SK-N-MC (cell line): ENCODE results near the gene CDC42.

Experiments used
- DNase-seq: peaks from one replicate; pipeline ENCODE4 v3.0.0-alpha.2; 2011; ENCODE audit warnings: low read depth, low spot score
- H3K27ac ChIP-seq: fragments of 200-600 bp; sonication (generic); 2 replicates; pipeline ENCODE4 v1.5.1; 2016; ENCODE audit warnings: mixed run types
- H3K36me3 ChIP-seq: fragments of 200-600 bp; sonication (generic); 2 replicates; pipeline ENCODE4 v1.6.1; 2017; ENCODE audit warnings: antibody characterized with exemption, low read length, mixed read lengths; ENCODE audit not compliant: insufficient read depth
- H3K4me3 ChIP-seq: fragments of 200-600 bp; sonication (generic); 2 replicates; pipeline ENCODE4 v1.5.1; 2016
- H3K9ac ChIP-seq: fragments of 200-600 bp; sonication (generic); 2 replicates; pipeline ENCODE4 v1.8.0; 2017; ENCODE audit warnings: mixed run types, mixed read lengths; ENCODE audit not compliant: insufficient read length
- H3K9me3 ChIP-seq: fragments of 200-600 bp; sonication (generic); 2 replicates; pipeline ENCODE4 v1.6.1; 2017; ENCODE audit warnings: low read depth, mild to moderate bottlenecking, antibody characterized with exemption, low read length, moderate library complexity, mixed read lengths
- EZH2 ChIP-seq: fragments of 200-600 bp; sonication (generic); IDR thresholded peaks from one replicate; pipeline ENCODE4 v1.6.1; 2017; ENCODE audit warnings: antibody characterized with exemption
- FOXP2 ChIP-seq: optimal IDR thresholded peaks from 2 replicates; pipeline ENCODE3; 2011; ENCODE audit warnings: mild to moderate bottlenecking, moderate library complexity; ENCODE audit not compliant: insufficient read depth; ENCODE audit errors: extremely low read length, control extremely low read depth
- POLR2AphosphoS5 ChIP-seq: IDR thresholded peaks from 2 replicates; pipeline ENCODE4 v1.6.1; 2012; ENCODE audit warnings: mild to moderate bottlenecking, low read depth, low read length, borderline replicate concordance

The CDC42 gene

DNA sequence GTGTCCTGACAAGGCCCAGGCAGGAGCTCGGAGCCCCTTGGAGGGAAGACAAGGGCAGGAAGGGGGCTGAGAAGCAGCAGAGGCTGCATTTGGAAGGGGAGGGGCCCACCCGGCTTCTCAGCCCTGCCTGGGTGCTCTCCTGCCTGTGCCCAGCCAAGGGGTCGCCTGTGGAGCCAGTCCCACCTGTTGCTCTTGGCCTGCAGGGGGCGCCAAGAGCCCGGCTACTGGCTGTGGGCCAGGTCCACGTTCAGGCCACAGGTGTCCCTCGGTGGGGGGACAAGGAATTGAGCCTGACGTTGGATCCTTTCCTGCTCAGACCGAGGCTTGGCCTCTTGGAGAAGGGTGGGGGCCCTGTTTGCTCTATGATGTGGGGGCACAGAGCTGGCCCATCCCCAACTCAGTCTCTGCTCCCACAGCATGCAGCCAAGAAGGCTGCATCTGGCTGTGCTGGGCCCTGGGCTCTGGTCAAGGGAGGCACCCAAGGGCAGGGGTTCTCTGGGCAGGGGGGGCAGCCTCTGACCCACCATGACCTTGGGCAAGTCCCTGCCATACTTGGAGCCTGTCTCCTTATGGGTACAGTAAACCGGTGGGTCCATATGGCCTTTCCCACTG lies 79.5 kb downstream of the CDC42 start:
- Histone ChIP-seq H3K4me3 (no peak overlapping the region), H3K36me3 (no peaks in the 10 kb centered on the region), H3K9me3 (no peaks in the 10 kb centered on the region), H3K9ac (no peak overlapping the region), H3K27ac (no peak overlapping the region)
- TF ChIP-seq FOXP2 (no peak), EZH2 (no peak), POLR2AphosphoS5 (no peak)
- no peak for DNase-seq

DNA sequence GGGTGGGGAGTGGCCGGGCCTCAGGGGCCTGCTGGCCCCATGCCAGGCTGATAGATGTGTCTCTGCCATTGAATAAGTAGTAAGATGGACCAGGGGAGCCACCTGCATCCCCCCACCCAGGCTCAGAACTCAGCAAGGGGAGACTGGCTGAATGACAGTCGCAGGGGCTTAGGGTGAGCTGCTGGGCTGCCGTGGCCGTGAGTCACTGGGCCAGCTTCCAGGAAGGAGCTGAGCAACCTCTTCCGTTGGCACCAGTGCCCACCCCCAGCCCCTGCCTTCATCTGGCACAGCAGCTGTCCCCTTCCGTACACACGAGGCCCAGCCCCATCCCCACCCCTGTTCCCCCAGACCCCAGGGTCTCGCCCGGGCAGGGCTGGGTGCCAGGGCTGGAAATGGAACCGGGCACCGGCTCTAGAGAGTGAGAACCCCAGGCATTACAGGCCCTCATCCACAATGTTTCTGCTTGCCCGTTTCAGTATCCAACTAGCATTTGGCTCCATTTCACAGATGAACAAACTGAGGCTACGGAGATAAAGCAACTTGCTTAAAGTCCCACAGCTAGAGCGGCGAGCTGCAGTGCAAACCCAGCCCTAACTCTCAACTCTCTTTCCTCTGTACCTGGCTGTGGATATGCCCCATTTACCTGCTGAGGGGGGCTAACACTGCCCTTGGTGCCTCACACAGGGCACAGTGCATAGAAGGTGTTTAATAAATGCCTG lies 80.2 kb downstream of the CDC42 start:
- H3K9ac ChIP-seq, result no peak overlapping the region
- no peaks in the 10 kb centered on the region for H3K9me3 ChIP-seq
- TF ChIP-seq POLR2AphosphoS5, result no peak
- TF ChIP-seq FOXP2, result no peak
- no peak for TF ChIP-seq EZH2
- no peak overlapping the region for H3K27ac ChIP-seq
- H3K4me3 ChIP-seq, result no peak overlapping the region
- no peak for DNase-seq
- H3K36me3 ChIP-seq, result no peaks in the 10 kb centered on the region

GRCh38 chr1:22133247-22133930 lies 80.9 kb downstream of the CDC42 start:
- Histone ChIP-seq H3K4me3 (no peak overlapping the region), H3K9me3 (no peaks in the 10 kb centered on the region), H3K36me3 (no peaks in the 10 kb centered on the region), H3K9ac (no peak overlapping the region), H3K27ac (no peak overlapping the region)
- DNase-seq, result no peak
- TF ChIP-seq POLR2AphosphoS5, result no peak
- TF ChIP-seq FOXP2, result no peak
- no peak for TF ChIP-seq EZH2

DNA sequence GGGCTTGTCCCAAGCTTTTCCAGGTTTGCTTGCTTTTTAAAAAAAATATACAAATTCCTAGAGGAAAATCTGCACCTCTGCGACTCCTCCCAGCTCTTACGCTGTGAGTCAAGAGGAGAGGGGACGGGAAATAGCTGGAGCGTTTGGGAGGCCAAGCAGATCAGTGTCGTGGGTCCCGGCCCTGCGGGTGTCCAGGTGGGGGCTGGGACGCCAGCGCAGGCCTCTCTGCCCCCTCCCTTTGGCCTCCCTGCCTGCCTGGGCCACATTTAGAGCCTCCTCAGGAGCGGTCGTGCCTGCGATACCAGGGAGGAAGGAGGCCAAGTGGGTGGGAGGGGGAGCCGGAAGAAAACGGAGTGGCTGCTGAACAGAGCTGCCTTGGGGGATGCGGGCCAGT lies 81.4 kb downstream of the CDC42 start:
- Histone ChIP-seq H3K36me3 (no peaks in the 10 kb centered on the region), H3K27ac (no peak overlapping the region), H3K9ac (no peak overlapping the region), H3K4me3 (no peak overlapping the region), H3K9me3 (no peaks in the 10 kb centered on the region)
- DNase-seq, result no peak
- TF ChIP-seq FOXP2, result no peak
- no peak for TF ChIP-seq EZH2
- no peak for TF ChIP-seq POLR2AphosphoS5

DNA sequence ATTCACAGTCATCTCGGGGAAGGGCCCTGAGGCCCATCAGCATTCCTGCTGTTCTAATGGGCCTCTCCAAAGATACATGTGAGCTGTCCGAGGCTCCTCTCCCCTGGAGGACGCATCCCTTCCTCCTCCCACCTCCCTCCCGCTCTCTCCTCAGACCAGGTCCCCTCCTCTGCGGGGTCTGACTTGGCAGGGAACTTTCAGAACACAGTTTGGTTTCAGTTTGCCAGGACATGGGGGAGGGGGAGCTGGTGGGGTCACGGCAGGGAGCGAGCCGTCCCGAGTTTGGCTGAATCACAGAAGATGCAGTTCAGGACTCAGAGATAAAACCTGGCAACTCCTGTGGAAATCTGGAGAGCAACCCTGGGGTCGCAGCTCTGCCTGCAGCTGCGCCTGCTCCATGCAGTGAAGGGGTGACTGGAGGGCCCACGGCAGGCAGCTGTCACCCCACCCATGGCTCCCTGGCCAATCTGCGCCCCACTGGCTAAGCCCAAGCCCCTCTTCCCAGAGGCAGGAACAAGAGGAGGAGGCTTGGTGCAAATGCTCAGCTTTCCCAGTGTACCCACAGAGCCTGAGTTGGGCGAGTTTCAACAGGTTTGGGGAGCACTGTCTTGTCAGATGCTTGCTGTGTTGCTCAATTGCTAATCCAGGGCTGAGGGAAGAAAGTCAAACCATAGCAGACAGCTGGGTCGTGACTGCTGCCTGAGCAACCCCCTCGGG lies 84.7 kb downstream of the CDC42 start:
- no peak overlapping the region for H3K27ac ChIP-seq
- DNase-seq, result no peak
- H3K9me3 ChIP-seq, result no peaks in the 10 kb centered on the region
- no peaks in the 10 kb centered on the region for H3K36me3 ChIP-seq
- H3K9ac ChIP-seq, result no peak overlapping the region
- no peak overlapping the region for H3K4me3 ChIP-seq
- no peak for TF ChIP-seq EZH2
- no peak for TF ChIP-seq FOXP2
- no peak for TF ChIP-seq POLR2AphosphoS5

DNA sequence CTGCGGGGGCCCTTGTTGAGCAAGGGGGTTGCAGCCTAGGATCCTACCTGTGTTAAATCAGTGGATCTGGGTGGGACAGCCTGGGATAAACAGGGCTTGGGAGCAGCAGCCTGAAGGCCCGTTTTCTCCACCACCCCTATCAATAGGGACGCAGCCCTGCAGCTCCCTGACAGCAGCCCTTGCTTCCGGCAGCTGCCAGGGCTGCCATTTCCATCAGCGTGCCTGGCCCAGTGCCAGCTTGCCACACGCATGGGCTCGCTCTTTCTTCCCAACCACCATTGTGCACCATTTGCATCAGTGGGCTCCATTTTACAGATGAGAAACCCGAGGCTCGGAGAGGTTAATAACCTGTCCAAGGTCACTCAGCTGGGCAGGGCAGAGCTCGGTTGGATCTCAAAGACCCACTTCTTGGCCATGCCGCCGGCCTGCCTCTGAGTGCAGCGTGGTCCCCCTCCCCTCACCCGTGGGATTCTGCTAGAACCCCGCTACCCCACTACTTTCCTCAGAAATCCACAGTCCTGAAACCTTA lies 86.6 kb downstream of the CDC42 start:
- Histone ChIP-seq H3K36me3 (no peaks in the 10 kb centered on the region), H3K4me3 (no peak overlapping the region), H3K27ac (no peak overlapping the region), H3K9ac (no peak overlapping the region), H3K9me3 (no peaks in the 10 kb centered on the region)
- DNase-seq, result no peak
- TF ChIP-seq POLR2AphosphoS5 (no peak), EZH2 (no peak), FOXP2 (no peak)

DNA sequence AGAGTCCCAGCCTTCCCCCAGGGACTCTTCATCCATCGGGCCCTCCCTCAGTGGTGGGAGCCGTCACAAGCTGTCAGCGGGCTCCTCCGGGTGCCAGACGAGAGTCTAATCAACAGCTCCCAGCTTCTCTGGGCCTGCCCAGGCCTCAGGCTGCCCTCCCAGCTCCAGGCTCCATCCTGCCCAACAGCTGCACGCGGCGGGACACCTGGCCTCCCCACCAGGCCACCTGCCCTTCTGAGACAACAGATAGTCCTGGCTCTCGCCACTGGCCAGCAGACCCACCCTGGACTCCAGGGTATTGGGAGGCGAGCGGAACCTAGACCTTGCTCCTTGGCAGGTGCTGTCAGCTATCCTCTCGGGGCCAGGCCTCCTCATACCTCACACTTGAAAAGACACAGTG lies 87.3 kb downstream of the CDC42 start:
- Histone ChIP-seq H3K9me3 (no peaks in the 10 kb centered on the region), H3K9ac (no peak overlapping the region), H3K27ac (no peak overlapping the region), H3K36me3 (no peaks in the 10 kb centered on the region), H3K4me3 (no peak overlapping the region)
- DNase-seq, result no peak
- TF ChIP-seq POLR2AphosphoS5 (no peak), EZH2 (no peak), FOXP2 (no peak)
